Glutamatergic neuron (in vitro differentiated cells): ENCODE measurements around the gene MAL. TPM values are rescaled to one million over a fixed set of nuclear protein-coding genes. Genes with fewer than 3 reads are reported as not detected.

Source experiments
- DNase-seq: peaks from one replicate; pipeline ENCODE4 v3.0.0; 2022
- H3K27ac Mint-ChIP-seq: one replicate; pipeline ENCODE4 v1.8.0; 2020; ENCODE audit warnings: mild to moderate bottlenecking, mixed read lengths, inconsistent platforms; ENCODE audit not compliant: unreplicated experiment
- H3K27me3 Mint-ChIP-seq: one replicate; pipeline ENCODE4 v1.8.0; 2020; ENCODE audit warnings: mild to moderate bottlenecking, moderate library complexity, mixed read lengths, inconsistent platforms; ENCODE audit not compliant: unreplicated experiment
- H3K36me3 Mint-ChIP-seq: one replicate; pipeline ENCODE4 v1.8.0; 2020; ENCODE audit warnings: mild to moderate bottlenecking, mixed read lengths, inconsistent platforms; ENCODE audit not compliant: unreplicated experiment
- H3K4me1 Mint-ChIP-seq: one replicate; pipeline ENCODE4 v1.8.0; 2020; ENCODE audit warnings: mild to moderate bottlenecking, low read depth, mixed read lengths, inconsistent platforms; ENCODE audit not compliant: unreplicated experiment
- H3K4me3 Mint-ChIP-seq: one replicate; pipeline ENCODE4 v1.8.0; 2020; ENCODE audit warnings: mild to moderate bottlenecking, mixed read lengths, inconsistent platforms; ENCODE audit not compliant: unreplicated experiment
- H3K9me3 Mint-ChIP-seq: one replicate; pipeline ENCODE4 v1.8.0; 2020; ENCODE audit warnings: mild to moderate bottlenecking, moderate library complexity, mixed read lengths, inconsistent platforms; ENCODE audit not compliant: unreplicated experiment
- total RNA-seq: library from RNA; stranded (reverse); fragmentation: NEBNext Ultra II Directional; extraction: Animal tissue kit (Norgen Biotek cat#: 25700); gene quantifications from one replicate; pipeline ENCODE4 v1.2.1, GENCODE V29; 2021; ENCODE audit not compliant: unreplicated experiment
- TF ChIP-seq, protein P1 (sequence below): fragments of 200-600 bp; sonication (generic); IDR thresholded peaks from one replicate; pipeline ENCODE4 v1.5.0; 2021; ENCODE audit not compliant: partially characterized antibody, unreplicated experiment

Gene MAL
- total RNA-seq, 1 donor from 2014 or later, result 9.0 TPM

- Mint-ChIP-seq H3K27me3 (peaks cover 18% of the 10 kb centered on the region), H3K9me3 (peaks cover 12% of the 10 kb centered on the region), H3K27ac (no peak overlapping the region), H3K36me3 (no peaks in the 10 kb centered on the region), H3K4me3 (no peak overlapping the region), H3K4me1 (no peaks in the 10 kb centered on the region)
- TF ChIP-seq, protein P1, sequence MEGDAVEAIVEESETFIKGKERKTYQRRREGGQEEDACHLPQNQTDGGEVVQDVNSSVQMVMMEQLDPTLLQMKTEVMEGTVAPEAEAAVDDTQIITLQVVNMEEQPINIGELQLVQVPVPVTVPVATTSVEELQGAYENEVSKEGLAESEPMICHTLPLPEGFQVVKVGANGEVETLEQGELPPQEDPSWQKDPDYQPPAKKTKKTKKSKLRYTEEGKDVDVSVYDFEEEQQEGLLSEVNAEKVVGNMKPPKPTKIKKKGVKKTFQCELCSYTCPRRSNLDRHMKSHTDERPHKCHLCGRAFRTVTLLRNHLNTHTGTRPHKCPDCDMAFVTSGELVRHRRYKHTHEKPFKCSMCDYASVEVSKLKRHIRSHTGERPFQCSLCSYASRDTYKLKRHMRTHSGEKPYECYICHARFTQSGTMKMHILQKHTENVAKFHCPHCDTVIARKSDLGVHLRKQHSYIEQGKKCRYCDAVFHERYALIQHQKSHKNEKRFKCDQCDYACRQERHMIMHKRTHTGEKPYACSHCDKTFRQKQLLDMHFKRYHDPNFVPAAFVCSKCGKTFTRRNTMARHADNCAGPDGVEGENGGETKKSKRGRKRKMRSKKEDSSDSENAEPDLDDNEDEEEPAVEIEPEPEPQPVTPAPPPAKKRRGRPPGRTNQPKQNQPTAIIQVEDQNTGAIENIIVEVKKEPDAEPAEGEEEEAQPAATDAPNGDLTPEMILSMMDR, result no peak
- no peak for DNase-seq
Observed at GRCh38 chr2:95031076-95031725, 5.7 kb downstream of the MAL start.

GRCh38 chr2:95031726-95032116 is 6.2 kb downstream of the MAL start:
- DNase-seq, result no peak
- peaks cover 19% of the 10 kb centered on the region for H3K27me3 Mint-ChIP-seq
- peaks cover 1% of the 10 kb centered on the region for H3K36me3 Mint-ChIP-seq
- TF ChIP-seq, protein P1, result no peak
- H3K4me3 Mint-ChIP-seq, result no peak overlapping the region
- H3K4me1 Mint-ChIP-seq, result no peaks in the 10 kb centered on the region
- H3K27ac Mint-ChIP-seq, result no peak overlapping the region
- H3K9me3 Mint-ChIP-seq, result peaks cover 12% of the 10 kb centered on the region

- Mint-ChIP-seq H3K4me1 (no peaks in the 10 kb centered on the region), H3K36me3 (peaks cover 7% of the 10 kb centered on the region), H3K9me3 (peaks cover 15% of the 10 kb centered on the region), H3K4me3 (no peak overlapping the region), H3K27me3 (peaks cover 18% of the 10 kb centered on the region), H3K27ac (no peak overlapping the region)
- TF ChIP-seq, protein P1, result no peak
- DNase-seq, result no peak
Observed at GRCh38 chr2:95032341-95032740, 6.8 kb downstream of the MAL start.

DNA sequence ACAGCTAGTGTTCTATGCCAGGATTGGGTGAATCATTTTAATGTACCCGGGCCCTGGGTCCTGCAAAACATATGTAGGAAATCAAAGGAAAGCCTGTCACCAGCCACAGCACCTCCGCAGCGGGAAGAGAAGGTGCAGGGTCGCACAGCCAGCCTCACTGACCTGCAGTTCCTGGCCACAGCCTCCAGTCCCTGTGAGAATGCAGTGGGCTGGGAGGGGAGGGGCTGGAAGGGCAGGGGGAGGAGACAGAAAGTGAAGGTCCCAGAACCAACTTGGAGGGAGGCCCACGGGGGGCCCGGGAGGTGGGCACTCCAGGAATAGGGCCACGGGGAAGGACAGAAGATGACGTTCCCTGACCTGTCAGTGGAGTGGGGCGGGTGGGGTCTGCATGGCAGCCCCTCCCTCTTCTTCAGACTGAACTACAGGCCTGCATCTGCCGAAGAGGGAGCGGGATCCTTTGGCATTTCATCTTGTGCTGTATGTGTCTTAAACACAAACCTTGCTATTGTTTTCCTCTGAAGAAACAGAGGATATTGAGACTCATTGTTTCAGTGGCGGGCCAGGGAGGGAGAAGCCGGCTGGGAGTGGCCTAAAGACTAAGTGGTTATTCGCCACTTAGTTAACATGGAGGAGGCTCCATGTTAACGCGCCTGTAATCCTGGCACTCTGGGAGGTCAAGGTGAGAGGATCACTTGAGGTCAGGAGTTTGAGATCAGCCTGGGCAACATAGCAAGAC is 7.5 kb downstream of the MAL start:
- TF ChIP-seq, protein P1, result no peak
- H3K27me3 Mint-ChIP-seq, result peaks cover 18% of the 10 kb centered on the region
- no peaks in the 10 kb centered on the region for H3K4me1 Mint-ChIP-seq
- H3K36me3 Mint-ChIP-seq, result peaks cover 13% of the 10 kb centered on the region
- no peak overlapping the region for H3K27ac Mint-ChIP-seq
- H3K9me3 Mint-ChIP-seq, result peaks cover 18% of the 10 kb centered on the region
- no peak for DNase-seq
- H3K4me3 Mint-ChIP-seq, result no peak overlapping the region

DNA sequence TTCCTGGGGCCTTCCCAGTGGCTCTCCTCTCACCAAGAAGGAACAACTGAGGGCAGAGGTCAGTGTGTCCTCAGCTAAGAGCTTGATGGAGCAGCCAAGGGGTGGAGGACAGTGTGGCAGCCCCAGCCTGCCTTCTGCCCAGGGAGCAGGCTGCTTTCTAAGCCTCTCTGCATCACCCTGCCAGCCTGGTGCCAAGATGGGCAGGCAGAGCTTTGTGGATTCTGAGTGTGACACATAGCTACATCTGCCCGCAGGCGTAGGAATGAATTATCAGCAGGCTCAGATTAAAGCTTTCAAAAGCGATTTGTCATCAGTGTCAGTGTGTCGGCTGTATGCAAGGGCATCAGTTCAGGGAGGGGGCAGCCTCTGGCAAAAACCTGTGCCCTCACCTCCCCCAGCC is 8.7 kb downstream of the MAL start:
- H3K27me3 Mint-ChIP-seq, result peaks cover 25% of the 10 kb centered on the region
- peaks cover 25% of the 10 kb centered on the region for H3K36me3 Mint-ChIP-seq
- TF ChIP-seq, protein P1, result no peak
- H3K4me1 Mint-ChIP-seq, result peaks cover 2% of the 10 kb centered on the region
- H3K4me3 Mint-ChIP-seq, result no peak overlapping the region
- H3K9me3 Mint-ChIP-seq, result peaks cover 20% of the 10 kb centered on the region
- DNase-seq, result no peak
- no peak overlapping the region for H3K27ac Mint-ChIP-seq
